Calu3 (cell line): ENCODE data around the gene UTP4. TPM values are rescaled to one million over a fixed set of nuclear protein-coding genes. Genes with fewer than 3 reads are reported as not detected.

Experiments used
- BruUV-seq: library from RNA; stranded (reverse); fragments of 400-500 nt; replicated peaks from 2 replicates; lab custom pipeline; 2021; lab: Mats Ljungman, UMichigan
- CTCF ChIA-PET: fragments of 300-600 bp; sonication (Branson Sonifier 250); formaldehyde crosslinking; loops from one replicate; lab custom pipeline; 2022; ENCODE audit warnings: antibody characterized with exemption; lab: Charles Lee
- DNase-seq: peaks from one replicate; pipeline ENCODE4 v3.0.0; 2022
- H3K27ac Mint-ChIP-seq: one replicate; pipeline ENCODE4 v1.8.0; 2022; ENCODE audit warnings: mixed read lengths; ENCODE audit not compliant: unreplicated experiment
- H3K27me3 Mint-ChIP-seq: one replicate; pipeline ENCODE4 v1.8.0; 2022; ENCODE audit warnings: mixed read lengths; ENCODE audit not compliant: unreplicated experiment
- H3K36me3 Mint-ChIP-seq: one replicate; pipeline ENCODE4 v1.8.0; 2022; ENCODE audit warnings: mild to moderate bottlenecking, moderate library complexity, mixed read lengths; ENCODE audit not compliant: insufficient read depth, unreplicated experiment
- H3K4me1 Mint-ChIP-seq: one replicate; pipeline ENCODE4 v1.8.0; 2022; ENCODE audit warnings: mild to moderate bottlenecking, low read depth, mixed read lengths; ENCODE audit not compliant: unreplicated experiment
- H3K4me3 Mint-ChIP-seq: one replicate; pipeline ENCODE4 v1.8.0; 2022; ENCODE audit warnings: mild to moderate bottlenecking, low read depth, moderate library complexity, mixed read lengths; ENCODE audit not compliant: unreplicated experiment
- H3K9me3 Mint-ChIP-seq: one replicate; pipeline ENCODE4 v1.8.0; 2022; ENCODE audit warnings: low read depth, mixed read lengths; ENCODE audit not compliant: unreplicated experiment
- CTCF ChIP-seq: fragments of 200-600 bp; IDR thresholded peaks from one replicate; pipeline ENCODE4 v1.8.0; 2022; ENCODE audit warnings: antibody characterized with exemption; ENCODE audit not compliant: unreplicated experiment
- intact Hi-C: fragments of 100-400 bp; cut with micrococcal nuclease; formaldehyde crosslinking; loops from one replicate; pipeline ENCODE4 v1.10.0; 2022; ENCODE audit not compliant: unreplicated experiment
- total RNA-seq: library from RNA; stranded (reverse); gene quantifications from 2 replicates; pipeline ENCODE4 v1.2.3, GENCODE V29; 2022

The UTP4 gene
- total RNA-seq, 1 experiment from 2014 or later = 116 TPM

DNA sequence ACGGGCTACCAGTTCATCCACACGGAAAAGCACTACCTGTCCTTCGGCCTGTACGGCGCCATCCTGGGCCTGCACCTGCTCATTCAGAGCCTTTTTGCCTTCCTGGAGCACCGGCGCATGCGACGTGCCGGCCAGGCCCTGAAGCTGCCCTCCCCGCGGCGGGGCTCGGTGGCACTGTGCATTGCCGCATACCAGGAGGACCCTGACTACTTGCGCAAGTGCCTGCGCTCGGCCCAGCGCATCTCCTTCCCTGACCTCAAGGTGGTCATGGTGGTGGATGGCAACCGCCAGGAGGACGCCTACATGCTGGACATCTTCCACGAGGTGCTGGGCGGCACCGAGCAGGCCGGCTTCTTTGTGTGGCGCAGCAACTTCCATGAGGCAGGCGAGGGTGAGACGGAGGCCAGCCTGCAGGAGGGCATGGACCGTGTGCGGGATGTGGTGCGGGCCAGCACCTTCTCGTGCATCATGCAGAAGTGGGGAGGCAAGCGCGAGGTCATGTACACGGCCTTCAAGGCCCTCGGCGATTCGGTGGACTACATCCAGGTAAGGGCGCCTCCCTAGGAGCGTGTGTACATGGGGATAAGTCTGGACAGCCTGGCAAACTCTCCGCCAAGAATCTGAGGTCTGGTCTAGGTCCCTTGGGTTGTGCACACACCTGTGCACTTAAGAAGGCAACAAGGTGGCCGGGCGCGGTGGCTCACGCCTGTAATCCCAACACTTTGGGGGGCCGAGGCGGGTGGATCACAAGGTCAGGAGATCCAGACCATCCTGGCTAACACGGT lies 22.8 kb upstream of the UTP4 start:
- CTCF ChIA-PET = interaction anchor here (0.7 to 1.5 kb wide), 2 partner anchors 116 to 143 kb away, joined by 3 to 4 read pairs; no protein-coding TSS in a partner anchor
- DNase-seq = no peak
- BruUV-seq = no TSS peak
- intact Hi-C loops = loop anchor here (10.0 kb wide), 1 partner anchor 405 kb away; no protein-coding TSS in a partner anchor
- Mint-ChIP-seq H3K4me1 (peaks cover 34% of the 10 kb centered on the region), H3K9me3 (no peaks in the 10 kb centered on the region), H3K36me3 (peaks cover 81% of the 10 kb centered on the region), H3K27me3 (no peaks in the 10 kb centered on the region), H3K27ac (no peak overlapping the region), H3K4me3 (no peak overlapping the region)
- TF ChIP-seq CTCF = no peak

DNA sequence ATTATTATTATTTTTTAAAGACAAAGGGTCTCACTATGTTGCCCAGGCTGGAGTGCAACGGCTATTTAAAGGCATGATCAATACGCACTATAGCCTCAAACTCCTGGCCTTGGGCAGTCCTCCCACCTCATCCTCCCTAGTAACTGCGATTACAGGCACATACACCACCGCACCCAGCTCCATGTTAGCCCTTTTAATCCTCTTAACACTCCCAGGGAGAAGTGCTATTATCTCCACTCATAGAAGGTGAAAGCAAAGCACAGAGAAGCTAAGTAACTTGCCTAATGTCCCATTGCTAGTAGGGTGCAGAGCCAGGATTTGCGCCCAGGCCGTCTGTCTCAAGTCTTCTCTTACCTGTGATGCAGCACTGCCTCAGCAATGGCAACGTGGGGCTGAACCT lies 22.0 kb upstream of the UTP4 start:
- TSS peak; percentile 15 for BruUV-seq
- H3K4me3 Mint-ChIP-seq = no peak overlapping the region
- H3K4me1 Mint-ChIP-seq = peaks cover 34% of the 10 kb centered on the region
- no peak for TF ChIP-seq CTCF
- intact Hi-C loops = loop anchor here (10.0 kb wide), 1 partner anchor 406 kb away; no protein-coding TSS in a partner anchor
- no peak for DNase-seq
- no peak overlapping the region for H3K27ac Mint-ChIP-seq
- H3K27me3 Mint-ChIP-seq = no peaks in the 10 kb centered on the region
- H3K9me3 Mint-ChIP-seq = no peaks in the 10 kb centered on the region
- CTCF ChIA-PET = interaction anchor here (0.6 kb wide), 1 partner anchor 189 kb away, joined by 4 read pairs; no protein-coding TSS in a partner anchor
- peaks cover 83% of the 10 kb centered on the region for H3K36me3 Mint-ChIP-seq

DNA sequence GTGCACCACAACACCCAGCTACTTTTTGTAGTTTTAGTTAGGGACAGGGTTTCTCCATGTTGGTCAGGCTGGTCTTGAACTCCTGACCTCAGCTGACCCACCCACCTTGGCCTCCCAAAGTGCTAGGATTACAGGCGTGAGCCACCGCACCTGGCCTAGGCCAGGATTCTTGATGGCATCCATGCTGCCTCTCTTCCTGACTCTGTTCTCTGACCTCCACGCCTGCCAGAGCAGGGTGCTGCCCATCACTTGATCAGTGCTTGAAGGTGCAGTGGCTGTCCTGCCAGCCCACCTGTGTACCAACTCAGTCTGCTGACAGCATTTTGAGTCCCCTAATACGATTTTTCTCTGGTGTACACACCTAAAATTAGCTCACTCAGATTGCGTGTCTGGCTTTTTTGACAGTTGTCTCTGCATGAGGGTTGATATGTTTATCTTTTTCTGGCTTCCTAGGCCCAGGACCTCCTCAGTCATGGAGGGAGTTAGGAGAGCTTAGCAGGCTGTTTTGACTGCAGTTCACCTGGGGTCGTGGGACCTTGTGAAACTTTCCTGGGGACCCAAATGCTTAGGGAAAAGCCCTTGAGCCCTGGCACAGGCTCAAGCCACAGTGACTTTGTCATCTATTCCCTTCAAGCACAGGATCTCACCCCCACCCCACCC lies 21.1 kb upstream of the UTP4 start:
- DNase-seq = no peak
- intact Hi-C loops = loop anchor here (10.0 kb wide), 1 partner anchor 407 kb away; no protein-coding TSS in a partner anchor
- Mint-ChIP-seq H3K9me3 (no peaks in the 10 kb centered on the region), H3K4me3 (no peak overlapping the region), H3K27me3 (no peaks in the 10 kb centered on the region), H3K36me3 (peaks cover 80% of the 10 kb centered on the region), H3K27ac (no peak overlapping the region), H3K4me1 (peaks cover 34% of the 10 kb centered on the region)
- no TSS peak for BruUV-seq
- TF ChIP-seq CTCF = no peak
- CTCF ChIA-PET = interaction anchor here (0.6 to 1.2 kb wide), 2 partner anchors 54 to 188 kb away, joined by 3 to 4 read pairs; no protein-coding TSS in a partner anchor

GRCh38 chr16:69111876-69112230 lies 20.6 kb upstream of the UTP4 start:
- no peak overlapping the region for H3K4me3 Mint-ChIP-seq
- no TSS peak for BruUV-seq
- no peaks in the 10 kb centered on the region for H3K9me3 Mint-ChIP-seq
- peaks cover 75% of the 10 kb centered on the region for H3K36me3 Mint-ChIP-seq
- H3K4me1 Mint-ChIP-seq = peaks cover 34% of the 10 kb centered on the region
- CTCF ChIA-PET = interaction anchor here (0.9 to 1.8 kb wide), 3 partner anchors 12 to 118 kb away, joined by 3 to 7 read pairs (median 5); no protein-coding TSS in a partner anchor
- TF ChIP-seq CTCF = no peak
- H3K27ac Mint-ChIP-seq = no peak overlapping the region
- H3K27me3 Mint-ChIP-seq = no peaks in the 10 kb centered on the region
- no peak for DNase-seq
- intact Hi-C loops = loop anchor here (10.0 kb wide), 1 partner anchor 407 kb away; no protein-coding TSS in a partner anchor
